ENCODE data around the gene SLC24A2.

The SLC24A2 gene

GRCh38 chr9:19754921-19755320, 33.9 kb downstream of the SLC24A2 start:
- no peak for DNase-seq

GRCh38 chr9:19748278-19749126, 40.3 kb downstream of the SLC24A2 start:
- no peak for DNase-seq

- DNase-seq, result no peak
Measured at GRCh38 chr9:19746223-19746622, 42.6 kb downstream of the SLC24A2 start.

GRCh38 chr9:19741178-19741577, 47.7 kb downstream of the SLC24A2 start:
- no peak for DNase-seq
